NCI-H345 (cell line): ENCODE data around the gene KCTD5.
A peak's percentile ranks its signal among the peaks of the same experiment; 100 is the strongest.

Experiments
- DNase-seq: peaks from one replicate; lab custom pipeline; 2025; lab: John Stamatoyannopoulos, UW

The KCTD5 gene

GRCh38 chr16:2752035-2752849, 69.9 kb downstream of the KCTD5 start, which contains the start of gene SRRM2:
Gene SRRM2 (plus strand): TSS chr16:2752638. CDS start chr16:2756365, 3,727 bp downstream.
- peak; percentile 96 for DNase-seq

GRCh38 chr16:2752850-2753732, 70.8 kb downstream of the KCTD5 start:
- peak; percentile 81 for DNase-seq

GRCh38 chr16:2753733-2754020, 71.4 kb downstream of the KCTD5 start:
- DNase-seq = no peak

- no peak for DNase-seq
Measured at GRCh38 chr16:2755158-2755557, 72.8 kb downstream of the KCTD5 start.

- DNase-seq = no peak
Measured at GRCh38 chr16:2756288-2757015, 74.1 kb downstream of the KCTD5 start.

GRCh38 chr16:2757344-2757743, 75.0 kb downstream of the KCTD5 start:
- no peak for DNase-seq
